Duodenal mucosa (tissue), 2 donors: ENCODE measurements around the gene SLC38A3.

Experiments
- H3K27ac ChIP-seq: one replicate; pipeline ENCODE4 v1.7.0; 2013; ENCODE audit warnings: low read depth, low read length
- H3K27me3 ChIP-seq, 2 donors: one replicate each; pipeline ENCODE4 v1.7.0; 2013; ENCODE audit warnings: low read length in 2 of 2, control low read depth in 1 of 2; ENCODE audit not compliant: insufficient read depth in 2 of 2, control insufficient read depth in 1 of 2
- H3K36me3 ChIP-seq, 2 donors: one replicate each; pipeline ENCODE4 v1.7.0; 2013; ENCODE audit warnings: low read length in 2 of 2, control low read depth in 1 of 2; ENCODE audit not compliant: insufficient read depth in 2 of 2, control insufficient read depth in 1 of 2
- H3K4me1 ChIP-seq, 2 donors: one replicate each; pipeline ENCODE4 v1.7.0; 2013; ENCODE audit warnings: low read length in 2 of 2, control low read depth in 1 of 2; ENCODE audit not compliant: insufficient read depth in 2 of 2, control insufficient read depth in 1 of 2
- H3K4me3 ChIP-seq, 2 donors: one replicate each; pipeline ENCODE4 v1.7.0; 2013; ENCODE audit warnings: low read length in 2 of 2, low read depth in 1 of 2
- H3K9ac ChIP-seq, 2 donors: one replicate each; pipeline ENCODE4 v1.7.0; 2013; ENCODE audit warnings: low read length in 2 of 2, low read depth in 1 of 2
- H3K9me3 ChIP-seq, 2 donors: one replicate each; pipeline ENCODE4 v1.7.0; 2013; ENCODE audit warnings: low read length in 2 of 2, control low read depth in 1 of 2; ENCODE audit not compliant: control insufficient read depth in 1 of 2

Gene SLC38A3

GRCh38 chr3:50163572-50164455 is 41.3 kb upstream of the SLC38A3 start:
- no peaks in the 10 kb centered on the region for H3K9me3 ChIP-seq
- H3K4me3 ChIP-seq, result no peak overlapping the region
- H3K9ac ChIP-seq, result no peak overlapping the region
- H3K4me1 ChIP-seq, result peaks cover 86 to 90% of the 10 kb centered on the region in 2 donors
- H3K27me3 ChIP-seq, result no peaks in the 10 kb centered on the region
- no peak overlapping the region for H3K27ac ChIP-seq
- H3K36me3 ChIP-seq, result peaks cover 0 to 8% of the 10 kb centered on the region in 2 donors

GRCh38 chr3:50164481-50164880 is 40.6 kb upstream of the SLC38A3 start:
- Histone ChIP-seq H3K36me3 (peaks cover 0 to 8% of the 10 kb centered on the region in 2 donors), H3K27me3 (no peaks in the 10 kb centered on the region), H3K9ac (no peak overlapping the region), H3K9me3 (no peaks in the 10 kb centered on the region), H3K4me1 (peaks cover 92 to 97% of the 10 kb centered on the region in 2 donors), H3K4me3 (no peak overlapping the region), H3K27ac (no peak overlapping the region)

- no peaks in the 10 kb centered on the region for H3K27me3 ChIP-seq
- peak overlapping the region; percentile 17 to 21 for H3K9ac ChIP-seq
- no peak overlapping the region for H3K4me3 ChIP-seq
- H3K27ac ChIP-seq, result peak overlapping the region; percentile 57
- no peaks in the 10 kb centered on the region for H3K9me3 ChIP-seq
- peaks cover 95 to 98% of the 10 kb centered on the region in 2 donors for H3K4me1 ChIP-seq
- peaks cover 0 to 3% of the 10 kb centered on the region in 2 donors for H3K36me3 ChIP-seq
Measured at GRCh38 chr3:50164984-50165909, 39.8 kb upstream of the SLC38A3 start.

GRCh38 chr3:50165910-50166538 is 39.0 kb upstream of the SLC38A3 start:
- peak overlapping the region; percentile 57 for H3K27ac ChIP-seq
- H3K9ac ChIP-seq, result peak overlapping the region; percentile 17 to 39
- no peaks in the 10 kb centered on the region for H3K9me3 ChIP-seq
- H3K4me1 ChIP-seq, result peaks cover 94 to 98% of the 10 kb centered on the region in 2 donors
- no peaks in the 10 kb centered on the region for H3K27me3 ChIP-seq
- H3K4me3 ChIP-seq, result no peak overlapping the region
- no peaks in the 10 kb centered on the region for H3K36me3 ChIP-seq

- no peak overlapping the region for H3K4me3 ChIP-seq
- no peaks in the 10 kb centered on the region for H3K27me3 ChIP-seq
- H3K27ac ChIP-seq, result peak overlapping the region; percentile 64
- H3K4me1 ChIP-seq, result peaks cover 94 to 98% of the 10 kb centered on the region in 2 donors
- H3K9me3 ChIP-seq, result no peaks in the 10 kb centered on the region
- no peaks in the 10 kb centered on the region for H3K36me3 ChIP-seq
- peak overlapping the region; percentile 39 to 41 for H3K9ac ChIP-seq
Measured at GRCh38 chr3:50166620-50167019, 38.5 kb upstream of the SLC38A3 start.

GRCh38 chr3:50167069-50167840 is 37.8 kb upstream of the SLC38A3 start:
- Histone ChIP-seq H3K36me3 (peaks cover 0 to 3% of the 10 kb centered on the region in 2 donors), H3K9ac (peak overlapping the region; percentile 39 to 41), H3K9me3 (no peaks in the 10 kb centered on the region), H3K4me3 (peak overlapping the region in 1 of 2 donors; percentile 5), H3K4me1 (peaks cover 94 to 98% of the 10 kb centered on the region in 2 donors), H3K27me3 (no peaks in the 10 kb centered on the region), H3K27ac (peak overlapping the region; percentile 64)

GRCh38 chr3:50167841-50168209 is 37.2 kb upstream of the SLC38A3 start:
- Histone ChIP-seq H3K4me1 (peaks cover 94 to 98% of the 10 kb centered on the region in 2 donors), H3K9ac (peak overlapping the region in 1 of 2 donors; percentile 40), H3K36me3 (peaks cover 0 to 3% of the 10 kb centered on the region in 2 donors), H3K9me3 (no peaks in the 10 kb centered on the region), H3K27me3 (no peaks in the 10 kb centered on the region), H3K4me3 (no peak overlapping the region), H3K27ac (peak overlapping the region; percentile 58)

- Histone ChIP-seq H3K27ac (no peak overlapping the region), H3K4me3 (no peak overlapping the region), H3K9me3 (no peaks in the 10 kb centered on the region), H3K36me3 (peaks cover 0 to 3% of the 10 kb centered on the region in 2 donors), H3K9ac (peak overlapping the region in 1 of 2 donors; percentile 40), H3K27me3 (no peaks in the 10 kb centered on the region), H3K4me1 (peaks cover 95 to 96% of the 10 kb centered on the region in 2 donors)
Measured at GRCh38 chr3:50168388-50168787, 36.7 kb upstream of the SLC38A3 start.

GRCh38 chr3:50168791-50169190 is 36.3 kb upstream of the SLC38A3 start:
- H3K9me3 ChIP-seq, result no peaks in the 10 kb centered on the region
- H3K27ac ChIP-seq, result peak overlapping the region; percentile 46
- H3K36me3 ChIP-seq, result peaks cover 0 to 3% of the 10 kb centered on the region in 2 donors
- peaks cover 95 to 96% of the 10 kb centered on the region in 2 donors for H3K4me1 ChIP-seq
- H3K27me3 ChIP-seq, result no peaks in the 10 kb centered on the region
- H3K9ac ChIP-seq, result peak overlapping the region in 1 of 2 donors; percentile 40
- no peak overlapping the region for H3K4me3 ChIP-seq
